Transverse colon (tissue), 3 donors: ENCODE data around the gene CAPN11.

Source experiments
- EP300 ChIP-seq: sonication (generic); formaldehyde crosslinking; IDR thresholded peaks from one replicate; pipeline ENCODE4 v1.6.1; 2017; ENCODE audit warnings: antibody characterized with exemption, low read depth
- POLR2A ChIP-seq: fragments of 450-650 bp; IDR thresholded peaks from one replicate; pipeline ENCODE4 v1.6.1; 2016; ENCODE audit warnings: antibody characterized with exemption, mild to moderate bottlenecking, moderate library complexity
- TF ChIP-seq, protein P1 (sequence below), 5 experiments: fragments of 200-600 bp in 3 of 5; fragments of 450-650 bp in 2 of 5; sonication (generic) in 3 of 5; IDR thresholded peaks; 1 replicate in 2 of 5; 2 replicates in 3 of 5; pipeline ENCODE4 v1.5.1; 2016 to 2017; ENCODE audit warnings: antibody characterized with exemption in 5 of 5, inconsistent platforms in 3 of 5, mild to moderate bottlenecking in 2 of 5, moderate library complexity in 1 of 5

DNA sequence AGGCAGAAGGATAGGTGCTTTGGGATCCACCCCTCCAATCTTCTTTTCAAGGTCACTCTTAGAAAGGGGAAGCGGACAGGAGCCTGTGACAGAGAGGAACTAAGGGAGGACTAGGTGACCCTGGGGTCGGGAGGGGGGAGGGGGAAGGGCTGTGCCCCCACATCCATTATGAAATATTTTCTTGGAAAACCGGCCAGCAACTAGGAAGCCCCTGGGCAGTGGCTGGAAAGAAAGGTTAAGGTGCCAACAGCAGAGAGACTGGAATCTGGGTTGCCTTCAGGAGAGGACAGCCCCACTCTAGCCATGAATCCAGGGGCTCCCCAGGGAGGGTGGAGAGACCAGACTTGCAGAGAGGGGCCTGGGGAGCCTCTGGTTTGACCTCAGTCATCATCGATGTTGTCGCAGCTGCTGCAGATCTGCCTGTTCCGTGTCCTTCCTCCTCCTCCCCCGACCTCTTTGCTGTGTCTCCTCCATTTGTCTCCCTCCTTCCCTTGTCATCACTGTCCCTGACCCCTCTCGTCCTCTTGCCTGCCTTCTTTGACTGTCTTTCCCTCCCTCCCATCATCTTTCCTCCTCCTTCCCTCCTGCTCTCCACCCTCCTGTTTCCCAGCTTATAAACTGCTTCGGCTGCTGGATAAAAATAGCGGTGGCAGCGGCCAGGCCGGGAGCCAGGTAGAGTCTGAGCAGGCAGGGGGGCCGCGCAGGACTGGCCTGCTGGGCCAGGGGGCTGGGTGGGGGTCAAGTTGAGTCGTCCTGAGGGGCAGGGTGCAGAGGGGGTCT is 67.9 kb downstream of the CAPN11 start:
- TF ChIP-seq, protein P1, sequence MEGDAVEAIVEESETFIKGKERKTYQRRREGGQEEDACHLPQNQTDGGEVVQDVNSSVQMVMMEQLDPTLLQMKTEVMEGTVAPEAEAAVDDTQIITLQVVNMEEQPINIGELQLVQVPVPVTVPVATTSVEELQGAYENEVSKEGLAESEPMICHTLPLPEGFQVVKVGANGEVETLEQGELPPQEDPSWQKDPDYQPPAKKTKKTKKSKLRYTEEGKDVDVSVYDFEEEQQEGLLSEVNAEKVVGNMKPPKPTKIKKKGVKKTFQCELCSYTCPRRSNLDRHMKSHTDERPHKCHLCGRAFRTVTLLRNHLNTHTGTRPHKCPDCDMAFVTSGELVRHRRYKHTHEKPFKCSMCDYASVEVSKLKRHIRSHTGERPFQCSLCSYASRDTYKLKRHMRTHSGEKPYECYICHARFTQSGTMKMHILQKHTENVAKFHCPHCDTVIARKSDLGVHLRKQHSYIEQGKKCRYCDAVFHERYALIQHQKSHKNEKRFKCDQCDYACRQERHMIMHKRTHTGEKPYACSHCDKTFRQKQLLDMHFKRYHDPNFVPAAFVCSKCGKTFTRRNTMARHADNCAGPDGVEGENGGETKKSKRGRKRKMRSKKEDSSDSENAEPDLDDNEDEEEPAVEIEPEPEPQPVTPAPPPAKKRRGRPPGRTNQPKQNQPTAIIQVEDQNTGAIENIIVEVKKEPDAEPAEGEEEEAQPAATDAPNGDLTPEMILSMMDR (IDR thresholded peaks at IDR 0.05) = no peak
- no peak for TF ChIP-seq POLR2A
- no peak for TF ChIP-seq EP300
